GM21528 (cell line): ENCODE data around the gene ADORA2A.

Experiments used
- ATAC-seq: cut with Tn5 transposase; IDR thresholded peaks from one replicate; pipeline ENCODE4 v1.9.1; 2021; ENCODE audit warnings: mild to moderate bottlenecking, moderate library complexity; ENCODE audit not compliant: unreplicated experiment, low FRiP score

ADORA2A gene

GRCh38 chr22:24416611-24417010 lies 10.8 kb upstream of the ADORA2A start:
- ATAC-seq: no peak

GRCh38 chr22:24417200-24417599 lies 10.2 kb upstream of the ADORA2A start:
- no peak for ATAC-seq

GRCh38 chr22:24417901-24418641 lies 9.3 kb upstream of the ADORA2A start:
- ATAC-seq: no peak

- ATAC-seq: no peak
These were observed 8.5 kb upstream of the ADORA2A start for GRCh38 chr22:24418786-24419474.

- ATAC-seq: no peak
These were observed 7.9 kb upstream of the ADORA2A start for GRCh38 chr22:24419475-24419850.

GRCh38 chr22:24420072-24420976 lies 7.1 kb upstream of the ADORA2A start:
- ATAC-seq: no peak

GRCh38 chr22:24420977-24421343 lies 6.4 kb upstream of the ADORA2A start:
- ATAC-seq: no peak

GRCh38 chr22:24421428-24421931 lies 5.9 kb upstream of the ADORA2A start:
- ATAC-seq: no peak

- ATAC-seq: no peak
These were observed 5.2 kb upstream of the ADORA2A start for GRCh38 chr22:24422102-24422665.

- ATAC-seq: no peak
These were observed 3.8 kb upstream of the ADORA2A start for GRCh38 chr22:24423519-24424000.

GRCh38 chr22:24424001-24424900 lies 3.1 kb upstream of the ADORA2A start:
- no peak for ATAC-seq

GRCh38 chr22:24424901-24425775 lies 2.3 kb upstream of the ADORA2A start:
- no peak for ATAC-seq

- ATAC-seq: no peak
These were observed 963 bp upstream of the ADORA2A start for GRCh38 chr22:24426436-24426835.

GRCh38 chr22:24426851-24427499 lies 424 bp upstream of the ADORA2A start:
- no peak for ATAC-seq

GRCh38 chr22:24428751-24429410 lies 1.5 kb downstream of the ADORA2A start:
- ATAC-seq: no peak

- ATAC-seq: no peak
These were observed 2.3 kb downstream of the ADORA2A start for GRCh38 chr22:24429411-24430365.
